ENCODE results near the gene DOCK10.

- TF ChIP-seq, protein P1, sequence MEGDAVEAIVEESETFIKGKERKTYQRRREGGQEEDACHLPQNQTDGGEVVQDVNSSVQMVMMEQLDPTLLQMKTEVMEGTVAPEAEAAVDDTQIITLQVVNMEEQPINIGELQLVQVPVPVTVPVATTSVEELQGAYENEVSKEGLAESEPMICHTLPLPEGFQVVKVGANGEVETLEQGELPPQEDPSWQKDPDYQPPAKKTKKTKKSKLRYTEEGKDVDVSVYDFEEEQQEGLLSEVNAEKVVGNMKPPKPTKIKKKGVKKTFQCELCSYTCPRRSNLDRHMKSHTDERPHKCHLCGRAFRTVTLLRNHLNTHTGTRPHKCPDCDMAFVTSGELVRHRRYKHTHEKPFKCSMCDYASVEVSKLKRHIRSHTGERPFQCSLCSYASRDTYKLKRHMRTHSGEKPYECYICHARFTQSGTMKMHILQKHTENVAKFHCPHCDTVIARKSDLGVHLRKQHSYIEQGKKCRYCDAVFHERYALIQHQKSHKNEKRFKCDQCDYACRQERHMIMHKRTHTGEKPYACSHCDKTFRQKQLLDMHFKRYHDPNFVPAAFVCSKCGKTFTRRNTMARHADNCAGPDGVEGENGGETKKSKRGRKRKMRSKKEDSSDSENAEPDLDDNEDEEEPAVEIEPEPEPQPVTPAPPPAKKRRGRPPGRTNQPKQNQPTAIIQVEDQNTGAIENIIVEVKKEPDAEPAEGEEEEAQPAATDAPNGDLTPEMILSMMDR (IDR thresholded peaks at IDR 0.05) = no peak
- no peak for TF ChIP-seq POLR2A (IDR thresholded peaks at IDR 0.05)
Measured at GRCh38 chr2:225031599-225031998, 10.7 kb downstream of the DOCK10 start.
